AG10803 (cell line): ENCODE data around the gene GAB4.

ENCODE experiments used
- DNase-seq: peaks from one replicate; pipeline ENCODE4 v3.0.0; 2010; ENCODE audit warnings: low read depth
- H3K4me3 ChIP-seq: 2 replicates; pipeline ENCODE4 v1.5.1; 2011; ENCODE audit warnings: mild to moderate bottlenecking, low read length, control low read depth
- CTCF ChIP-seq: conservative IDR thresholded peaks from 2 replicates; pipeline ENCODE4 v1.5.1; 2011; ENCODE audit warnings: mild to moderate bottlenecking, low read length, control low read depth, inconsistent platforms

The GAB4 gene

GRCh38 chr22:16933291-16934282, 74.4 kb downstream of the GAB4 start:
- DNase-seq: no peak
- no peak for TF ChIP-seq CTCF
- H3K4me3 ChIP-seq: no peak overlapping the region

GRCh38 chr22:16932577-16932976, 75.4 kb downstream of the GAB4 start:
- peak; percentile 33 for TF ChIP-seq CTCF
- H3K4me3 ChIP-seq: no peak overlapping the region
- no peak for DNase-seq

- H3K4me3 ChIP-seq: no peak overlapping the region
- no peak for DNase-seq
- no peak for TF ChIP-seq CTCF
Measured at GRCh38 chr22:16925407-16925966, 82.5 kb downstream of the GAB4 start.

GRCh38 chr22:16922706-16923105, 85.3 kb downstream of the GAB4 start:
- TF ChIP-seq CTCF: no peak
- no peak for DNase-seq
- no peak overlapping the region for H3K4me3 ChIP-seq

GRCh38 chr22:16922076-16922475, 85.9 kb downstream of the GAB4 start:
- DNase-seq: no peak
- H3K4me3 ChIP-seq: no peak overlapping the region
- TF ChIP-seq CTCF: no peak

- H3K4me3 ChIP-seq: no peak overlapping the region
- DNase-seq: peak; percentile 53
- TF ChIP-seq CTCF: peak; percentile 67
Measured at GRCh38 chr22:16917144-16918003, 90.6 kb downstream of the GAB4 start.
